ENCODE data around the gene MRPL43.

MRPL43 gene

GRCh38 chr10:101000915-101001658 lies 13.8 kb upstream of the MRPL43 start:
- no peaks in the 10 kb centered on the region for H3K27me3 ChIP-seq (ENCODE audit: insufficient read depth, poor library complexity, severe bottlenecking)
- TF ChIP-seq POLR2AphosphoS5 (IDR thresholded peaks at IDR 0.05; ENCODE audit: low read depth): no peak
- no peak for TF ChIP-seq GABPA (IDR thresholded peaks at IDR 0.05; ENCODE audit: low read depth)
- H3K4me3 ChIP-seq (replicated peaks; ENCODE audit: insufficient read depth, low read length): no peak overlapping the region
- no peak for DNase-seq (ENCODE audit: low read depth in 1 of 2, low spot score in 1 of 2)
- no peak overlapping the region for H3K27ac ChIP-seq (replicated peaks)

GRCh38 chr10:101000127-101000914 lies 13.0 kb upstream of the MRPL43 start:
- H3K4me3 ChIP-seq (replicated peaks; ENCODE audit: insufficient read depth, low read length): peak overlapping the region; percentile 21
- TF ChIP-seq POLR2AphosphoS5 (IDR thresholded peaks at IDR 0.05; ENCODE audit: low read depth) (no peak), CTCF (IDR thresholded peaks at IDR 0.05; ENCODE audit: insufficient read depth, low read length) (no peak), SPI1 (IDR thresholded peaks at IDR 0.05; ENCODE audit: borderline replicate concordance, low read depth) (no peak), REST (IDR thresholded peaks at IDR 0.05; ENCODE audit: insufficient replicate concordance, low read depth) (no peak), GABPA (IDR thresholded peaks at IDR 0.05; ENCODE audit: low read depth) (no peak)
- DNase-seq (ENCODE audit: low read depth in 1 of 2, low spot score in 1 of 2): no peak
- no peak overlapping the region for H3K27ac ChIP-seq (replicated peaks)
- no peaks in the 10 kb centered on the region for H3K27me3 ChIP-seq (ENCODE audit: insufficient read depth, poor library complexity, severe bottlenecking)

- no peaks in the 10 kb centered on the region for H3K27me3 ChIP-seq (ENCODE audit: insufficient read depth, poor library complexity, severe bottlenecking)
- no peak for TF ChIP-seq REST (IDR thresholded peaks at IDR 0.05; ENCODE audit: insufficient replicate concordance, low read depth)
- no peak for TF ChIP-seq SPI1 (IDR thresholded peaks at IDR 0.05; ENCODE audit: borderline replicate concordance, low read depth)
- no peak for TF ChIP-seq CTCF (IDR thresholded peaks at IDR 0.05; ENCODE audit: insufficient read depth, low read length)
- no peak for TF ChIP-seq POLR2AphosphoS5 (IDR thresholded peaks at IDR 0.05; ENCODE audit: low read depth)
- no peak for TF ChIP-seq GABPA (IDR thresholded peaks at IDR 0.05; ENCODE audit: low read depth)
- H3K27ac ChIP-seq (replicated peaks): peak within 1 kb of the TSS; percentile 84
- DNase-seq (ENCODE audit: low read depth in 1 of 2, low spot score in 1 of 2): no peak
- peak within 1 kb of the TSS; percentile 81 for H3K4me3 ChIP-seq (replicated peaks; ENCODE audit: insufficient read depth, low read length)
These were observed 12.4 kb upstream of the MRPL43 start, which contains the start of gene LZTS2 for GRCh38 chr10:100999742-101000126. LZTS2 (plus strand) TSS chr10:100999808; CDS start chr10:101002539, 2,731 bp downstream.

Data from HL-60 (cell line).